CD14-positive monocyte (primary cell): Measurements from ENCODE around the gene GSTM4. TPM values are rescaled to one million over a fixed set of nuclear protein-coding genes. Genes with fewer than 3 reads are reported as not detected.

Source experiments
- DNase-seq, 3 donors: peaks; one replicate each; pipeline ENCODE4 v3.0.0-alpha.2; 2011 to 2022
- H2AFZ ChIP-seq: 2 replicates; pipeline ENCODE4 v1.6.0; 2012; ENCODE audit warnings: mild to moderate bottlenecking, low read depth, low read length, inconsistent platforms; ENCODE audit not compliant: insufficient read depth, poor library complexity, severe bottlenecking
- H3K27ac ChIP-seq, 2 donors: 1 replicate in 1 of 2; 2 replicates in 1 of 2; pipeline ENCODE4 v1.5.1; 2012 to 2013; ENCODE audit warnings: low read length in 2 of 2, control low read depth in 1 of 2, inconsistent platforms in 1 of 2, low read depth in 1 of 2, mild to moderate bottlenecking in 1 of 2
- H3K27me3 ChIP-seq, 2 donors: one replicate each; pipeline versions ENCODE4 v1.6.0 to v1.6.1; 2011 to 2013; ENCODE audit warnings: low read length in 2 of 2; ENCODE audit not compliant: control insufficient read depth in 2 of 2, insufficient read depth in 2 of 2
- H3K36me3 ChIP-seq, 2 donors: replicated peaks in 1 of 2; 1 replicate in 1 of 2; 2 replicates in 1 of 2; pipeline versions ENCODE4 v1.5.1 to v1.6.1; 2012 to 2013; ENCODE audit warnings: low read length in 2 of 2, control low read depth in 1 of 2, inconsistent platforms in 1 of 2, mild to moderate bottlenecking in 1 of 2; ENCODE audit not compliant: insufficient read depth in 2 of 2, control insufficient read depth in 1 of 2
- H3K4me1 ChIP-seq, 2 donors: 1 replicate in 1 of 2; 2 replicates in 1 of 2; pipeline versions ENCODE4 v1.5.1 to v1.6.1; 2012 to 2013; ENCODE audit warnings: low read length in 2 of 2, control low read depth in 1 of 2, inconsistent platforms in 1 of 2, mild to moderate bottlenecking in 1 of 2, moderate library complexity in 1 of 2; ENCODE audit not compliant: insufficient read depth in 2 of 2, control insufficient read depth in 1 of 2
- H3K4me2 ChIP-seq: replicated peaks from 2 replicates; pipeline ENCODE3; 2012; ENCODE audit warnings: low read length, moderate library complexity, mild to moderate bottlenecking; ENCODE audit not compliant: poor library complexity, severe bottlenecking; ENCODE audit errors: extremely low read depth
- H3K4me3 ChIP-seq, 3 experiments: fragments of 200-600 bp in 1 of 3; sonication (generic) in 1 of 3; replicated peaks in 1 of 3; 1 replicate in 2 of 3; 2 replicates in 1 of 3; pipeline ENCODE4 v1.5.1; 2011 to 2013; ENCODE audit warnings: low read length in 3 of 3, mild to moderate bottlenecking in 3 of 3, control low read depth in 2 of 3, low read depth in 2 of 3, inconsistent platforms in 1 of 3, moderate library complexity in 1 of 3
- H3K79me2 ChIP-seq: 2 replicates; pipeline ENCODE4 v1.6.0; 2012; ENCODE audit warnings: mild to moderate bottlenecking, control low read depth, inconsistent platforms, low read length, moderate library complexity; ENCODE audit not compliant: insufficient read depth
- H3K9ac ChIP-seq: 2 replicates; pipeline ENCODE4 v1.6.0; 2017; ENCODE audit warnings: low read length, mild to moderate bottlenecking; ENCODE audit not compliant: insufficient read depth, poor library complexity, severe bottlenecking
- H3K9me3 ChIP-seq, 2 donors: replicated peaks in 1 of 2; 1 replicate in 1 of 2; 2 replicates in 1 of 2; pipeline versions ENCODE4 v1.5.1 to v1.6.1; 2012 to 2013; ENCODE audit warnings: low read length in 2 of 2, control low read depth in 1 of 2; ENCODE audit not compliant: control insufficient read depth in 1 of 2, insufficient read depth in 1 of 2
- H4K20me1 ChIP-seq: 2 replicates; pipeline ENCODE4 v1.6.0; 2012; ENCODE audit warnings: mild to moderate bottlenecking, low read length, control low read depth, moderate library complexity; ENCODE audit not compliant: insufficient read depth
- H3K27ac Mint-ChIP-seq, 7 donors: one replicate each; pipeline ENCODE4 v1.8.0; 2020; ENCODE audit warnings: mild to moderate bottlenecking in 7 of 7, mixed read lengths in 7 of 7, moderate library complexity in 6 of 7, inconsistent platforms in 2 of 7
- H3K27me3 Mint-ChIP-seq, 3 donors: one replicate each; pipeline ENCODE4 v1.8.0; 2021 to 2022; ENCODE audit warnings: low read depth in 3 of 3, mild to moderate bottlenecking in 3 of 3, mixed read lengths in 3 of 3, moderate library complexity in 3 of 3, inconsistent platforms in 1 of 3
- H3K36me3 Mint-ChIP-seq, 2 donors: one replicate each; pipeline ENCODE4 v1.8.0; 2020; ENCODE audit warnings: mixed read lengths in 2 of 2, inconsistent platforms in 1 of 2, mild to moderate bottlenecking in 1 of 2
- H3K4me1 Mint-ChIP-seq: one replicate; pipeline ENCODE4 v1.8.0; 2020; ENCODE audit warnings: mild to moderate bottlenecking, mixed read lengths
- H3K4me3 Mint-ChIP-seq, 2 donors: one replicate each; pipeline ENCODE4 v1.8.0; 2020; ENCODE audit warnings: mild to moderate bottlenecking in 2 of 2, mixed read lengths in 2 of 2, moderate library complexity in 1 of 2
- H3K9me3 Mint-ChIP-seq, 7 donors: one replicate each; pipeline ENCODE4 v1.8.0; 2020 to 2022; ENCODE audit warnings: mixed read lengths in 7 of 7, mild to moderate bottlenecking in 6 of 7, moderate library complexity in 6 of 7, inconsistent platforms in 2 of 7
- CTCF ChIP-seq: fragments of 200-600 bp; IDR thresholded peaks from one replicate; pipeline ENCODE4 v1.8.0; 2022; ENCODE audit warnings: antibody characterized with exemption, mild to moderate bottlenecking
- WGBS: methylation state at CpG from one replicate; pipeline ENCODE4 v1.1.5; 2013; ENCODE audit warnings: missing lambda C conversion rate; ENCODE audit not compliant: insufficient coverage; 5-methylcytosine and 5-hydroxymethylcytosine counted together
- intact Hi-C, 2 donors: fragments of 100-400 bp; cut with micrococcal nuclease; formaldehyde crosslinking; loops; one replicate each; pipeline versions ENCODE4 v1.15.0 to v1.15.1; 2023
- polyA plus RNA-seq, 3 donors: library from polyadenylated mRNA; depleted of rRNA in 1 of 3; unstranded in 2 of 3; stranded (reverse) in 1 of 3; fragments of 300-500 nt in 2 of 3; fragments of >200 nt in 1 of 3; fragmentation: Illumina TruSeq in 2 of 3; gene quantifications; 1 replicate in 2 of 3; 2 replicates in 1 of 3; pipeline ENCODE4 v1.2.3, GENCODE V29; 2012 to 2021

The GSTM4 gene
- polyA plus RNA-seq, 3 donors: 11.9 to 22.9 (median 15.9) TPM

GRCh38 chr1:109643385-109644230 is 12.3 kb upstream of the GSTM4 start:
- Mint-ChIP-seq H3K27ac (no peak overlapping the region), H3K9me3 (peaks cover 0 to 5% (median 0%) of the 10 kb centered on the region in 7 donors), H3K36me3 (peaks cover 0 to 2% of the 10 kb centered on the region in 2 donors), H3K4me1 (peaks cover 16% of the 10 kb centered on the region), H3K27me3 (peaks cover 3 to 7% (median 4%) of the 10 kb centered on the region in 3 donors), H3K4me3 (peak overlapping the region in 1 of 2 donors; percentile 51)
- no peaks in the 10 kb centered on the region for H4K20me1 ChIP-seq
- no peak overlapping the region for H3K27ac ChIP-seq
- H3K4me1 ChIP-seq: peaks cover 7 to 14% of the 10 kb centered on the region in 2 donors
- H3K4me3 ChIP-seq: no peak overlapping the region
- intact Hi-C loops: loop anchor here (2.0 to 10.0 kb wide), 3 partner anchors 129 to 369 kb away; partner anchors contain the start of gene AHCYL1 (in 1 of the 2)
- H2AFZ ChIP-seq: peak overlapping the region; percentile 83
- H3K27me3 ChIP-seq: no peaks in the 10 kb centered on the region
- H3K36me3 ChIP-seq: no peaks in the 10 kb centered on the region
- H3K9ac ChIP-seq: no peak overlapping the region
- peak overlapping the region; percentile 31 for H3K4me2 ChIP-seq
- DNase-seq: peak; percentile 59 to 75 (median 70)
- WGBS: 39% methylated on average over 28 of the region's 32 CpGs
- H3K9me3 ChIP-seq: no peaks in the 10 kb centered on the region
- peak; percentile 93 for TF ChIP-seq CTCF
- H3K79me2 ChIP-seq: no peaks in the 10 kb centered on the region

GRCh38 chr1:109644670-109645069 is 11.2 kb upstream of the GSTM4 start:
- H3K36me3 ChIP-seq: no peaks in the 10 kb centered on the region
- DNase-seq: no peak
- Mint-ChIP-seq H3K4me3 (no peak overlapping the region), H3K36me3 (peaks cover 0 to 2% of the 10 kb centered on the region in 2 donors), H3K9me3 (peaks cover 0 to 5% (median 0%) of the 10 kb centered on the region in 7 donors), H3K4me1 (peaks cover 16% of the 10 kb centered on the region), H3K27ac (no peak overlapping the region), H3K27me3 (peaks cover 2 to 7% (median 5%) of the 10 kb centered on the region in 3 donors)
- no peak overlapping the region for H3K27ac ChIP-seq
- no CpG with 5 or more reads among the region's 10 CpGs for WGBS
- H3K9ac ChIP-seq: no peak overlapping the region
- H3K4me1 ChIP-seq: peaks cover 7 to 14% of the 10 kb centered on the region in 2 donors
- H2AFZ ChIP-seq: no peak overlapping the region
- no peaks in the 10 kb centered on the region for H3K27me3 ChIP-seq
- no peak overlapping the region for H3K4me2 ChIP-seq
- H3K9me3 ChIP-seq: no peaks in the 10 kb centered on the region
- no peaks in the 10 kb centered on the region for H4K20me1 ChIP-seq
- no peaks in the 10 kb centered on the region for H3K79me2 ChIP-seq
- intact Hi-C loops: loop anchor here (5.0 to 10.0 kb wide), 2 partner anchors 340 to 368 kb away; partner anchors contain the start of gene AHCYL1 (in 1 of the 2)
- no peak overlapping the region for H3K4me3 ChIP-seq
- TF ChIP-seq CTCF: no peak
